Measurements from ENCODE around the gene POLG2. TPM values are rescaled to one million over a fixed set of nuclear protein-coding genes. Genes with fewer than 3 reads are reported as not detected.

The POLG2 gene
- polyA plus RNA-seq, 2 of the 4 experiments (the other 2 are of a cell fraction), result 26.3 to 31.3 TPM

- no peak for TF ChIP-seq CHD4 (IDR thresholded peaks at IDR 0.05; ENCODE audit: borderline replicate concordance)
- TF ChIP-seq TP53 (CRISPR knock-in tag; IDR thresholded peaks at IDR 0.05), result no peak
- TF ChIP-seq SMC3 (IDR thresholded peaks at IDR 0.05), result no peak
- TF ChIP-seq GATA3 (IDR thresholded peaks at IDR 0.05; ENCODE audit: borderline replicate concordance), result no peak
- TF ChIP-seq POLR2A (IDR thresholded peaks at IDR 0.05; ENCODE audit: low read length), result no peak
- TF ChIP-seq, protein P1, sequence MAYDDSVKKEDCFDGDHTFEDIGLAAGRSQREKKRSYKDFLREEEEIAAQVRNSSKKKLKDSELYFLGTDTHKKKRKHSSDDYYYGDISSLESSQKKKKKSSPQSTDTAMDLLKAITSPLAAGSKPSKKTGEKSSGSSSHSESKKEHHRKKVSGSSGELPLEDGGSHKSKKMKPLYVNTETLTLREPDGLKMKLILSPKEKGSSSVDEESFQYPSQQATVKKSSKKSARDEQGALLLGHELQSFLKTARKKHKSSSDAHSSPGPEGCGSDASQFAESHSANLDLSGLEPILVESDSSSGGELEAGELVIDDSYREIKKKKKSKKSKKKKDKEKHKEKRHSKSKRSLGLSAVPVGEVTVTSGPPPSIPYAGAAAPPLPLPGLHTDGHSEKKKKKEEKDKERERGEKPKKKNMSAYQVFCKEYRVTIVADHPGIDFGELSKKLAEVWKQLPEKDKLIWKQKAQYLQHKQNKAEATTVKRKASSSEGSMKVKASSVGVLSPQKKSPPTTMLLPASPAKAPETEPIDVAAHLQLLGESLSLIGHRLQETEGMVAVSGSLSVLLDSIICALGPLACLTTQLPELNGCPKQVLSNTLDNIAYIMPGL (CRISPR knock-in tag; IDR thresholded peaks at IDR 0.05; ENCODE audit: borderline replicate concordance), result no peak
- no peak for TF ChIP-seq FOXS1 (CRISPR knock-in tag; IDR thresholded peaks at IDR 0.05)
- no peak for TF ChIP-seq EP300 (IDR thresholded peaks at IDR 0.05)
- no peak for TF ChIP-seq KDM1A (IDR thresholded peaks at IDR 0.05; ENCODE audit: low read depth)
- TF ChIP-seq RCOR1 (IDR thresholded peaks at IDR 0.05; ENCODE audit: low read depth, low read length), result no peak
- no peak for TF ChIP-seq SREBF2 (IDR thresholded peaks at IDR 0.05)
- no peak for TF ChIP-seq HOXB13 (CRISPR knock-in tag; IDR thresholded peaks at IDR 0.05; ENCODE audit: low read depth)
- TF ChIP-seq EHMT2 (IDR thresholded peaks at IDR 0.05; ENCODE audit: low read depth), result no peak
Observed at GRCh38 chr17:64459284-64459747, 37.5 kb downstream of the POLG2 start (continued).

DNA sequence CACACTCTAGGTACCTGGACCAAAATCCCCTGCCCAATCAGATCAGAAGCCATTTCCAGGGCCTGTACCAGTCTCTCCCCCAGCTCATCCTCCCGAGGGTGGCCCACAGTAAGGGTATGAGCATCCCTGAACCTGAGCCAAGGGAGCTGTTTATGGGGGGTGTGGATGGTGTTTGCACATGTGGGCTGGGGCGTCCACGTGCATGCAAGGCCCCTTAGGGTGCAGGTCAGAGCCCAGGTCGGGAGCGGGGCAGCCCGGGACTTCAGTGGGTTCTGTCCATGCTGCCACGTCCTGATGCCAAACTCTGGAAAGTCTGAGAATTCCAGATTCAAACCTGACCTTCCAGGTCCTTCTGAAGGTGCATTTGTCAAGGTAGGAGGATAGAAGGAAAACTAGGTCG, 38.1 kb downstream of the POLG2 start:
- H3K9me3 ChIP-seq, result no peaks in the 10 kb centered on the region
- ChIA-PET POLR2A (no interaction called here), CTCF (interaction anchor here (3.1 to 3.6 kb wide), 2 partner anchors 39 to 138 kb away, joined by 15 to 27 read pairs; no protein-coding TSS in a partner anchor)
- H3K27ac ChIP-seq, result no peak overlapping the region
- no peak for FAIRE-seq
- peaks cover 5% of the 10 kb centered on the region; the same call in 1 of the 3 replicates for H3K4me1 ChIP-seq
- DNase-seq (ENCODE audit: low read depth in 1 of 2, low spot score in 1 of 2), result no peak
- H3K4me2 ChIP-seq, result no peak overlapping the region
- ATAC-seq, result peak; percentile 30 to 32; a peak in 3 of 6 replicates
- WGBS (ENCODE audit: missing lambda C conversion rate), result 70% methylated on average over 8 of the region's 8 CpGs
- no peak overlapping the region for H3K4me3 ChIP-seq
- no peak for TF ChIP-seq NPAS2 (CRISPR knock-in tag; IDR thresholded peaks at IDR 0.05; ENCODE audit: borderline replicate concordance)
- TF ChIP-seq KDM5A (IDR thresholded peaks at IDR 0.05), result no peak
- TF ChIP-seq, protein P1 (CRISPR knock-in tag; IDR thresholded peaks at IDR 0.05; ENCODE audit: borderline replicate concordance), result no peak
- TF ChIP-seq, protein P2, sequence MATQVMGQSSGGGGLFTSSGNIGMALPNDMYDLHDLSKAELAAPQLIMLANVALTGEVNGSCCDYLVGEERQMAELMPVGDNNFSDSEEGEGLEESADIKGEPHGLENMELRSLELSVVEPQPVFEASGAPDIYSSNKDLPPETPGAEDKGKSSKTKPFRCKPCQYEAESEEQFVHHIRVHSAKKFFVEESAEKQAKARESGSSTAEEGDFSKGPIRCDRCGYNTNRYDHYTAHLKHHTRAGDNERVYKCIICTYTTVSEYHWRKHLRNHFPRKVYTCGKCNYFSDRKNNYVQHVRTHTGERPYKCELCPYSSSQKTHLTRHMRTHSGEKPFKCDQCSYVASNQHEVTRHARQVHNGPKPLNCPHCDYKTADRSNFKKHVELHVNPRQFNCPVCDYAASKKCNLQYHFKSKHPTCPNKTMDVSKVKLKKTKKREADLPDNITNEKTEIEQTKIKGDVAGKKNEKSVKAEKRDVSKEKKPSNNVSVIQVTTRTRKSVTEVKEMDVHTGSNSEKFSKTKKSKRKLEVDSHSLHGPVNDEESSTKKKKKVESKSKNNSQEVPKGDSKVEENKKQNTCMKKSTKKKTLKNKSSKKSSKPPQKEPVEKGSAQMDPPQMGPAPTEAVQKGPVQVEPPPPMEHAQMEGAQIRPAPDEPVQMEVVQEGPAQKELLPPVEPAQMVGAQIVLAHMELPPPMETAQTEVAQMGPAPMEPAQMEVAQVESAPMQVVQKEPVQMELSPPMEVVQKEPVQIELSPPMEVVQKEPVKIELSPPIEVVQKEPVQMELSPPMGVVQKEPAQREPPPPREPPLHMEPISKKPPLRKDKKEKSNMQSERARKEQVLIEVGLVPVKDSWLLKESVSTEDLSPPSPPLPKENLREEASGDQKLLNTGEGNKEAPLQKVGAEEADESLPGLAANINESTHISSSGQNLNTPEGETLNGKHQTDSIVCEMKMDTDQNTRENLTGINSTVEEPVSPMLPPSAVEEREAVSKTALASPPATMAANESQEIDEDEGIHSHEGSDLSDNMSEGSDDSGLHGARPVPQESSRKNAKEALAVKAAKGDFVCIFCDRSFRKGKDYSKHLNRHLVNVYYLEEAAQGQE (IDR thresholded peaks at IDR 0.05), result no peak
- no peak for TF ChIP-seq EHF (CRISPR knock-in tag; IDR thresholded peaks at IDR 0.05)

- H3K27ac ChIP-seq, result no peak overlapping the region
- no peak for FAIRE-seq
- CTCF ChIA-PET, result interaction anchor here (0.6 to 3.1 kb wide), 7 partner anchors 13 to 154 kb away, joined by 3 to 24 read pairs (median 3); no protein-coding TSS in a partner anchor
- no peak overlapping the region for H3K4me2 ChIP-seq
- no peak for ATAC-seq
- no peak for DNase-seq (ENCODE audit: low read depth in 1 of 2, low spot score in 1 of 2)
- H3K4me3 ChIP-seq, result no peak overlapping the region
- WGBS (ENCODE audit: missing lambda C conversion rate), result 84% methylated on average over 7 of the region's 7 CpGs
- peaks cover 5% of the 10 kb centered on the region; the same call in 1 of the 3 replicates for H3K4me1 ChIP-seq
- POLR2A ChIA-PET, result no interaction called here
- TF ChIP-seq HOXA7 (CRISPR knock-in tag; IDR thresholded peaks at IDR 0.05), result no peak
- TF ChIP-seq, protein P2 (IDR thresholded peaks at IDR 0.05), result no peak
- no peaks in the 10 kb centered on the region for H3K9me3 ChIP-seq
Observed at GRCh38 chr17:64457156-64457555, 39.7 kb downstream of the POLG2 start.
